NCI-H345 treated with DMSO at 0.1 percent for 48 hours (cell line): Measurements from ENCODE around the gene CALN1.
"Not testable (repeated sequence)": the region's sequence is repeated elsewhere in the genome, so short reads cannot be mapped to it uniquely, and the experiment has no call there.

Experiments used
- DNase-seq: peaks from one replicate; lab custom pipeline; 2025; ENCODE audit not compliant: unreplicated experiment; lab: John Stamatoyannopoulos, UW

Gene CALN1

DNA sequence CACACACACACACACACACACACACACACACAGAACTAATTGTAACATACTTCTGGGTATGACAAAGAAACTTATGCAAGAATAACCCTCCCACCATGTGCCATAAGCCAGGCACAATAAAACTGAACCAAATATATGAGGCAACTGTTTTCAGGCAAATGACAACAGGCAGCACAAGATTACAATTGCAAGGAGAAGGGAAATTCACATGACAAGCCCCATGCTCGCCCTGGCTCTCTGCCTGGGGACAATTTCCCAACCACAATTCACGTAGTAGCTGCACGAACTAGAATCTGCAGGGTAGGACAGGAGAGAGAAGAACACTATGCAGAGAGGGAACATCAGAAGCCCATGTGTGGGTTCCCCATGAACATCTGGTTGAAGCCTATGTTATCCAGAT is 143.3 kb downstream of the CALN1 start:
- DNase-seq: no peak

DNA sequence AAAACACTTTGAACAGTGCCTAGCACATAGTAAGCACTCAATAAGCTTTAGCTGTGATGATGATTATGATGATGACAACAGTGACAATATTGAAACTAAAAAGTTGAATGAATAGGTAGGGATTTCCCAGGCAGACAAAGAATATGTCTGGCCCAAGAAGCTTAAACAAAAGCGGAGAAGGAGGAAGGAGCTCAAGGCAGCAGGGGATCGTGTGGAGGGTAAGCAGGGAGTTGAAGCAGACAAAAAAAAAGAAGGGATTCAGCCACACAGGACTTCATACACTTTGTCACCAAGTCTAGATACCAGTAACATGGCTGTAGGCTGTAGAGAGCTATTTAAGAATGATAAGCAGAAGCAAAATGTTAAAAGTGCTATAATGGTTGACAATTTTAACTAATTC is 144.0 kb downstream of the CALN1 start:
- DNase-seq: no peak

DNA sequence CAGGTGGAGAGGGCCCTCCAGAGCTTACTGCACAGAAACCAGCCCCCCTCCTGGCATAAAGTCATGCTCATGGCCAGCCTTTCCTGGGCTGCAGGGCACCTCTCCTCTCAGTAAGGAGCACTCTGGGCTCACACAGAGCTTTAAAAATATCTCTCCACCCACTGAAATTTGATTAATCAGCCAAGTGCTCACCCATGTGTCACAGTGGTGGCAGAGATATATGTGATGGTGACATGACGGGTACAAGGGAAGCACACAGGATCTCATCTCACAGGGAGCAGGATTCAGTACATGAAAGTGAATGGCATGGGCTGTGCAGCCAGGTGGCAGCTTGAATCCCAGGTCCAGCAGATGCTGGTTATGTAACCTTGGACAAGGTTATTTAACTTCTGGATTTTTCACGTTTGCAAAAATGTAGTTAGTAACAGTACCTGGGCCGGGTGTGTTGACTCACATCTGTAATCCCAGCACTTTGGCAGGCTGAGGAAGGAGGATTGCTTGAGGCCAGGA is 144.8 kb downstream of the CALN1 start:
- no peak for DNase-seq

DNA sequence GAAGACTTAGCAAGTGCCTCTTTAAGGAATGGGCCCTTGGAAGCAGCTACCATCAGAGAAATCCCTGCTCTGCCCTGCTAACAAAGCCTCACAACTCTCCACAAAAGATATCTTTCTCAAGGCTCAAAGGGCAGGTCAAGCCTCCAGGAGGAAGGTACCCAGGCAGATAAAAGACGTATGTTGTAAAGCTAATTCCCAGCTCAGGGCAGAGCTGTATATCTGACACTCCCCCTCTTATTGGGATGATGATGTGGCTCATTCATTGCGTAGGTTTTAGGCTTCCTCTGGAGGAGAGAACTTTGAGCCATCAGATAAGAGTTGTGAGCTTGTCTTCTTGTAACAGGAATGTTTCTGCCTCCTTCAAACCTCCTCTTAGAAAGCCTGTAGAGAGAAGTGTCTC is 145.4 kb downstream of the CALN1 start:
- DNase-seq: no peak

DNA sequence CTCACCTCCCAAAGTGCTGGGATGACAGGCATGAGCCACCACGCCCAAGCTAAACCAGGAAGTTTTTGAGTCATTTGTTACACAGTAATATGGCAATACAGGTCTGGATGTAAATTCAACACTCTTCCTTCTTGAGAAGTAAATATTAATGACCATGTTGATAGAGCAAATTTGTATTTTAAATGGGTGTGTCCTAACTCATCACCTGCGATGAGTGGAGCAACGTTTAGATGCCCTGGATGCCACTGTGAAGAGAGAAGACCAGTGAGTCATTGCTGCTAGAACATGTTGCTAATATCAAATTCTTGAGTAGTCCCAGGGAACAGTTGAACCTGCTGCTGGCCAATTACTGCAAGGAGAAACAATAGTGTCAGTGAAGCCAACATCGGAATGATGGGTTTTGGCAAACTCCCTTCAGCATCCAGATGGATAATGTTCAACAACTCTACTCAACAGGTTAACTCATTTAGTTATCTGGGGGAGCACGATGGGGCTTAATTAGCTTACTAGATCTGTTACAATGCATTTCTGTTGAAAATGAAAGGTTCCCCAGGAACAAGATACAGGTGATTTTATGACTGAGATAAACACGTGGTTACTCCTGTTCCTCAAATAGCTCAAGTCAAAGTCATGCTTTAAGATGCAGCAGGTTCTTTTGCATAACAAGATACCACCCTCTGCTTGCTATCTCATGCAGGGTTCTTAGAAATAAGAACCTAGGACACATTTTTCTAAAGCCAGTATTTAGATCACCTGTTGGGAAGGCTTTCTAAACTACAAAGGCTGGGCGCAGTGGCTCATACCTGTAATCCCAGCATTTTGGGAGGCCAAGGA is 146.8 kb downstream of the CALN1 start:
- DNase-seq: no peak

DNA sequence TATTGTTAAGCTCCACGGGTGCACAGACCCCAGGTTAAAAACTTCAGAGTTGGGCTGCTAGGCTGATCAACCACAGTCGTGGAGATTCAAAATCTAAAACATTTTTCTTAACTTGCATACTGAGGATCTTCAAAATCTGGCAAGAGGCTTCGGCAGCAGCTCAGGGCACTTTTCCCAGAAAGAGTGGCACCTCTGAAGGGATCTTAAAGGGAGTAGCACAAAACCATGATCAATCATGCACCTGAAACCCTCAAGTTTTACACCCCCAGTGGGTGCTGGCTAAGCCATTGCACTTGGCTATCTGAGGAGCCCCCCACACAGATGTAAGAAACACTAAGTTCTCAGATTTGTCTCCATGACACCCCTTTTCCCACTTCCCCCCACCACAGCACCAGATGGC is 151.7 kb downstream of the CALN1 start:
- no peak for DNase-seq

DNA sequence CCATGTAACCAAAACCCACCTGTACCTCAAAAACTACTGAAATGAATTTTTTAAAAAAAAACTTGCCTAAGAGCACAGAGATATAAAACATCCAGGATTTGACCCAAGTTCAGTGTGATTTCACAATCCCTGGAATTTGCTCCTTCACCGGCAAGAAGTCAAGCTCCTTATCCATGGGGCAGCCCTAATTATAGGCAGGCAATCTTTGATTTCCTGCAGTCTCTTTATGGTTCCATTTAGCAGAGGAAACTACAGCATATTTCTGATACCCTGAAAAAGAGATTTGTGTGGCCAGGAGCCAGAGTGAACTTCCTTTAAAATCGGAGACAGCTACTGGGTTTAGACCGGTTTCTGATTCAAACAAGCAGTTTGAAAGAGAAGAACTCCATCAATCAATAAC is 154.1 kb downstream of the CALN1 start:
- DNase-seq: no peak

DNA sequence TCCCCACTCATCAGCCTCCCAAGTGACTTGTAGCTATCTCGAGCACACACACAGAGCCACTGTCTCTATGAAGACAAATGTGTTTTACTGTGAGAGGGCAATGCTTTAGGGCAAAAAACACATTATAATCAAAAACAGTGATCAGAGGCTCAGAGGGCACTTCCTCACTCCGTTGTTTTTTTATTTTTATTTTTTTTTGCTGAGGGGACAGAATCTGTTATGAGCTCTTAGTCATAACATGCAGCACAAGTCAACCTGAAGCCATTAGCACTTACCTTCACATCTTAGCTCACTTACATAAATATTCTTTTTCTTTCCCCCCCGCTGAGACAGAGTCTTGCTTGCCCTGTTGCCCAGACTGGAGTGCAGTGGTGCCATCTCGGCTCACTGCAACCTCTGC is 157.7 kb downstream of the CALN1 start:
- no peak for DNase-seq

DNA sequence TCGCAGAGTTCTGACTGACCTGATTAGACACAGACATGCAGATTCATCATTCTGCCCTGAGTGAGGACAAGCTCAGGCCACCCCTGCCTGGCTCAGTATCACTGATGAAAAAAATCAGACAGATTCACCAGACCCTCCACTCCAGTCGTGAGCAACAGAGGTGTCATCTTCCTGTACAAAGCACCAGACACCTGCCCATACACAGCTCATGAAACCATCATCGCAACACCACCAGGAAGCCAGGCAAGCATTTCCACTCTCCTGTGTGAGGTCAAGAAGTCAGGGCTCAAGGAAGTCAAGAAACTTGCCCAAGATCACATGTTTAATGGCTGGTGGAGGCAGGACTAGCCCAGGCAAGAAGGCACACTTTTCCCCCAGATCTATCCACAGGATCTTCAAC is 163.0 kb downstream of the CALN1 start:
- DNase-seq: no peak

DNA sequence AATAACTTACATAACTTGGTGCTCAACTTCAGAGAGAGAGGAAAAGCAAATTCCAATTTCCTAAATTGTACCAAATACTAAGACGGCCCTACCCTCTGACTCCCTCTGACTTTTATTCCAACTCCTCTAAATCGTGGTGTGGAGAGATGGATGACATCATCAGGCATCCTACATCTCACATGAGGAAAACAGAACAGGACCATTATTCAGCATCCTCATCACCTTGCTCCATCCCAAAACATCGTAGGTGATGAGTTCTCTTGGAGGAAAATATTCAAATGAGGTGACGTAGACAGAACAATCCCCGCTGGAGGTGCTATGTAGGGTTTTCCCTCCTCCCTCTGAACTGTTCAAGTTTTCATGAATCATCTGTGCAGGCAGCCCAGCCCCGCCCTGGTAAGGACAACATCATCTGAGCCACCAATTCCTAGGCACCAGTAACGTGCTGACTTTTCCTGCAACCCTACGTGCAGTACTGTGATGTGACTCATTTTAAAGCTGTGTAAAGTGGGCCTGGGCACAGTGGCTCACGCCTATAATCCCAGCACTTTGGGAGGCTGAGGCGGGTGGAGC is 167.2 kb downstream of the CALN1 start:
- no peak for DNase-seq

DNA sequence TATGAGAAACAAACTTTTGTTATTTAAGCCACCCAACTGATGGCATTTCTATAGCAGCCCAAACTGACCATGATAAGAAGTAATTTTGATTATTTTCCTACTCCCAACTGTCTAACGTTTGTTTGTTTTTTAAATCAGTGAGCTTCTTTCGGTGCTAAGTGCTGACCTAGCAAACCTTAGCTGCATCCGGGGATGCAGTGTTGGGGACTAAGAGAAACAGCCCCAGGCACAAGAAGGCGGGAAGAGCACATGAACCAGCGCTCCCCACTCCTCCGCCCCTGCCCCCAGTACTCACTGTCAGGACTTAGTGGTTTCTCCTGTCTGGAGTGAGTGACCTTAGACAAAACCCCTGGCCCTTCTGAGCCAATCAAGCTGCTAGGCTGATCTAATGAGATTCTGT is 168.8 kb downstream of the CALN1 start:
- no peak for DNase-seq

DNA sequence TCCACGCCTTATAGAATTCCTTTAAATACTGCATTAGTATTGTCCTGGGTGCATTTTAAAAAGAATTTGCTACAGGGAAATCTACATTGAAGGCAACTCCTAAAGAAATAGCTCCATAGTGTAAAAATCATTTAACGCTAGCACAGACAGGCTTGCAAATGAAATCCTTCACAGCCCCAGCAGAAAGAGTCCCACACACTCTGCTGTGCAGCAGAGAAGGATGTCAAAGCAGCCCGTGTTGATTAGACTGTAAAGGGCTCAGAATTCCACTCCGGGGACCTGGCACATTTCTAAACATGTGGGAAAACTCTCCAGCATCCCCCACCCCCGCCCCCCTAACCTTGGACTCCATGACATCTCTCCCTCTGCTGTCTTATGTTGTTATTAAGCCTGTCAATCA is 176.8 kb downstream of the CALN1 start:
- no peak for DNase-seq

DNA sequence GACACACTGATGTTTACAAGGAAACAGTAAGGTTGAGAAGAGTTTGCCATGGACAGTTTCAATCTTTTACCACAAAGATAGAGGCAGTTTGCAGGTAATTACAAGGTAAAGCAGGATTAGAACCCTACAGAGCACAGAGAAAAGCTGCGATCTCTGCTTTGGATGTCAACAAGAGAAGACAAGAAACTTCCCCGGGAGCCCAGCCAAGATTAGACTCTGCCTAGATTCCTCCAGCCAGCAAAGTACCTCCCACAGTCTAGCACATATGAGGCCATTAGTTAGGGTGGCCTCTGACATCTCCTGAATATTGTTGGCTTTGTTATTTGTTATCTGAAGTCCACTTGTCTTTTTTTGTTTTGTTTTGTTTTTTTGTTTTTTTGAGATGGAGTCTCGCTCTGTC is 178.1 kb downstream of the CALN1 start:
- DNase-seq: no peak

DNA sequence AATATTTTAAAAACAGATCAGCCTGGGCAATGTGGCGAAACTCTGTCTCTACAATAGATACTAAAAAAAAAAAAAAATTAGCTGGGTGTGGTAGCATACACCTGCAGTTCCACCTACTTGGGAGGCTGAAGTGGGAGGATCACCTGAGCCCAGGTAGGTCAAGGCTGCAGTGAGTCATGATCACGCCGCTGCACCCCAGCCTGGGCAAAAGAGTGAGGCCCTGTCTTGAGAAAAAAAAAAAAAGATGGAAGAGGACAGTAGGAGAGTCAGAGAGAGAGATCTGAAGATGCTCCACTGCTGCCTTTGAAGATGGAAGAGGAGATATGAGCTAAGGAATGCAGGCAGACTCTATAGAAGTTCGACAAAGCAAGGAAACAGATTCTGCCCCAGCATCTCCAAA is 181.9 kb downstream of the CALN1 start:
- no peak for DNase-seq

DNA sequence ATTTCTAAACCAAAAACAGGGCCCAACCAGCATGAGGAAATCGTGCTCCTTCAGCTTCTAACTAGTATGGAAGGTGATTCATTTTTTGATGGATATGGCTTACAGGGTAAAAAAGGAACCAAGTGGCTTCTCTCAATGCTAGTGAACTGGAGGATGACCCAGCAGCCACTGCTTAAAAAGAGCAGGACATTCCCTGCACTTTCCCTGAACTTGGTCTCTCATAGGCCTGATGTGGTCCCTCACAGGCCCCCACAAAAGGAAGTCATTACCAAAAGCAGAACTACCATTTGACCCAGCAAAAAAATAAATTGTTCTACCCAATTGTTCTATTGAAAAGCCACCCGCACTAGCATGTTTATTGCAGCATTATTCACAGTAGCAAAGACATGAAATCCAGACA is 188.8 kb downstream of the CALN1 start:
- DNase-seq: no peak

DNA sequence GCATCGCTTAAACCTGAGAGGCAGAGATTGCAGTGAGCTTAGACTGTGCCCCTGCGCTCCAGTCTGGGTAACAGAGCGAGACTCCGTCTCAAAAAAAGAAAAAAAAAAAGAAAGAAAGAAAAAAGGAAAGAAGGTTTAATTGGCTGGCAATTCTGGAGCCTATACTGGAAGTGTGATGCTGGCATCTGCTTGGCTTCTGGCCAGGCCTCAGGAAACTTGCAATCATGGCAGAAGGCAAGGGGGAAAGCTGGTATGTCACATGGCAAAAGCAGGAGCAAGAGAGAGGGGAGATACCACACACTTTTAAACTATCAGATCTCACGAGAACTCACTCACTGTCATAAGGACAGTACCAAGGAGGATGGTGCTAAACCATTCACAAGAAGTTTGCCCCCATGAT is 190.0 kb downstream of the CALN1 start:
- DNase-seq: no peak

DNA sequence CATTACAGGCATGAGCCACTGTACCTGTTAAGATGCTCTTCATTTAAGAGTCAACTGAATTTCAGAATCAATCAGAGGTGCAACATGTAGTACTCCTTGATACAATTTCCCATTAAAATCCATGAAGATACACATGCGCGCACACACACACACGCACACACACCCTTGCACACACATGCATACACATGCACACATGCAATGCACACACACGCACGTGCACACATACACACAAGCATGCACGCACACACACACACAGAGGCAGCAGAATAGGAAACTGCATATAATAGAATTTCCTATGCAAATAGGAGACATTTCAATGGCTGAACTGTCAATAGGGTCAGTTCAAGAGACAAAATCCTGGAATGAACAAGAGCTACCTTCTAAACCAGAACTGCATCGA is 192.6 kb downstream of the CALN1 start:
- no peak for DNase-seq

DNA sequence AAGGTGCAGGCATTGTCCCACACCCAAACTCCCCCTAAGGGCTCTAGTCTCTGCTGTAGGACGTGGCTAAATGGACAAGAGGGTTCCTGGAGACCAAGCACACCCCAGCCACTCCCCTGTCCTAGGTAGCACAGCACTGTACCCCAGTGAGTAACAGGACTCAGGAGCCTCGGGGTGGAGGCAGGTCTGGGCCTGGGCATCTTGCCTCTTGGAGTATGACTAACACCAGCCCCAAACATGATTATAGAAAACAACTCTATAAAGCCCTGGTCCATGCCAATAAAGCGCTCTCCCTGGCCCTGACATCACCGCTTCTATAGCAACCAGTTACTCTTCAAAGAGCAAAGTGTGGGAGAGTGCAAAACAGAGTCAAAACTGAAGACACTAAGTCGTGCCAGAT is 195.0 kb downstream of the CALN1 start:
- no peak for DNase-seq

DNA sequence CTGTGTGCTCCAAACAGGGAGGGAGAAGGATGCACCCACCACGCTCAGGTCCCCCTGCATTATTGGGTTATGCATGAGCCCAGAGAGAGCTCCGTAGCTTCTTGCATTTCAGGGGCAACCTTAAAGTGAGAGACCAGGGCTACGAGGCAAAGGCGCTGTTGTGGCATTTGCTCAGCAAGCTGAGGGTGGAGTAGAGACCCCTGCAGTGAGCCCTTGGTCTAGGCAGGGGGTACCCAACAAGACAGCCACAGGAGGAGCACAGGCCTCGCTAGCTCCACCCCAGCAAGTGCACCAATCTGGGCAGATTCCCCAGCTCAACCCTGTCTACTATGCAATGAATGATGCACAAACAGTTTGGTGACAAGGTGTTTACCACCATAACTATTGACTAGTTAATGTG is 198.4 kb downstream of the CALN1 start:
- no peak for DNase-seq

DNA sequence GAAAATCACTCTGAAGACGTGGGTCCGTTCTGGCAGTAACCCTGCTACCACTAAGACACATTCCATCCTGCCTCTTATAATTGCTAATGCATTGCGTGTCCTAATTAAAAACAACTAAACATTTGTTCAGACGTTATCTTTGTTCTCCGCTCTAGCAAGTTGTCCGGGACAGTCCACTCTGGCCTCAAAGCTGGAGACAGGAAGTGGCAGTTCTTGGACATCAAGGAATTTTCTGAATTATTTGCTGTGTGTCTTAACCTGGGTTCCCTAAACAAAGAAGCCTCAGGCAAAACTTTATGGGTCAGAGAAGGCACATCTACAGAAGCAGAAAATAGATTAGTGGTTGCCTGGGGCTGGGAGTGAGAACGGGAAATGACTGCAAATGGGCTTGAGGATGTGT is 199.1 kb downstream of the CALN1 start:
- no peak for DNase-seq

DNA sequence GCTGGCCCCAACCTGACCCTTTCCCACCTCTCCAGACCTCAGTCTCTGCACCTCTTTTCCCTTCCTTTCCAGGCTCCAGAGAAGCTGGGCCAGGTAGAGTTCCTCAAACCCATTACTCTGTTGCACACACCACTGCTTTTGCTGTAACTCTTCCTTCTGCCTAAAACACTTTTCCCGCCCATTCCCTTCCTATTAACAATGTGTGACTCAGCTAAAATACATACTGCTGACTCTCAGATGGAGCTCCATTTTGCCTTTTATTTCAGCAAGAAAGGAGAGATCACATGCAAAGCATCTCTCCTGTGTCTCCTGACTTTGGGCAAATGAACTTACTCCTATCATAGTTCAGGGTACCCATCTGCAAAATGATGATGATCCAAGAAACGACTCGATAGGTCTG is 201.0 kb downstream of the CALN1 start:
- DNase-seq: no peak

DNA sequence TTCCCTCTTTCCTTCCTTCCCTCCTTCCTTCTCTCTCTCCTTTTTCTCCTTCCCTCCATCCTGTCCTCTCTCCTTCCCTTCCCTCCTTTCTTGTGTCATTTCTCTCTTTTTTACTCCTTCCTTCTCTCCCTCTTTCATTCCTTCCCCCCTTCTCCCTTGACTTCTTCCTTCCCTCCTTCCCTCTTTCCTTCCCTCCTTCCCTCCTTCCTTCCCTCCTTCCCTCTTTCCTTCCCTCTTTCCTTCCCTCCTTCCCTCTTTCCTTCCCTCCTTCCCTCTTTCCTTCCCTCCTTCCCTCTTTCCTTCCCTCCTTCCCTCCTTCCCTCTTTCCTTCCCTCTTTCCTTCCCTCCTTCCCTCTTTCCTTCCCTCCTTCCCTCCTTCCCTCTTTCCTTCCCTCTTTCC is 203.1 kb downstream of the CALN1 start:
- not testable (repeated sequence) for DNase-seq

DNA sequence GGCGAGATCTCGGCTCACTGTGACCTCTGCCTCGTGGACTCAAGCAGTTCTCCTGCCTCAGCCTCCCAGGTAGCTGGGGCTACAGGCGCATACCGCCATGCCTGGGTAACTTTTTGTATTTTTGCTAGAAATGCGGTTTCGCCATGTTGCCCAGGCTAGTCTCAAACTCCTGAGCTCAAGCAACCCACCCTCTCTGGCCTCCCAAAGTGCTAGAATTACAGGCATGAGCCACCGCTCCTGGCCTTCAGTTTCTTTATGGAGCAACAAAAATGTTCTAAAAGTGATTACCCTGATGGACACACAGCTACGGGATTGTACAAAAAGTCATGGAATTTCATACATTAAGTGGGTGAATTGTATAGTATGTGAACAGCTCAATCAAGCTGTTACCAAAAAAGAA is 216.0 kb downstream of the CALN1 start:
- no peak for DNase-seq
